ENCODE measurements around the gene EVI5. TPM values are rescaled to one million over a fixed set of nuclear protein-coding genes. Genes with fewer than 3 reads are reported as not detected.

Gene EVI5
- total and polyA plus RNA-seq, 8 donors, result 1.8 to 200 (median 52.0) TPM

- H3K4me3 ChIP-seq, result no peak overlapping the region
- intact Hi-C loops (cut with DNase I; ENCODE audit: low total_unique reads), result no loop called here
- no peaks in the 10 kb centered on the region for H3K9me3 ChIP-seq
- peaks cover 7 to 83% (median 70%) of the 10 kb centered on the region in 4 donors for H3K36me3 ChIP-seq
- WGBS, 5 donors, result 9 to 28% (median 20%) methylated on average over 1 of the region's 1 CpG
- no peak overlapping the region for H3K27ac ChIP-seq
- no peaks in the 10 kb centered on the region for H3K4me1 ChIP-seq
- DNase-seq, result no peak
- TF ChIP-seq POLR2A (IDR thresholded peaks at IDR 0.05) (no peak), EP300 (IDR thresholded peaks at IDR 0.05) (no peak), POLR2AphosphoS5 (IDR thresholded peaks at IDR 0.05) (no peak), CTCF (IDR thresholded peaks at IDR 0.05) (no peak)
- H3K27me3 ChIP-seq, result no peaks in the 10 kb centered on the region
Observed at GRCh38 chr1:92691925-92692324, 93.0 kb downstream of the EVI5 start.

DNA sequence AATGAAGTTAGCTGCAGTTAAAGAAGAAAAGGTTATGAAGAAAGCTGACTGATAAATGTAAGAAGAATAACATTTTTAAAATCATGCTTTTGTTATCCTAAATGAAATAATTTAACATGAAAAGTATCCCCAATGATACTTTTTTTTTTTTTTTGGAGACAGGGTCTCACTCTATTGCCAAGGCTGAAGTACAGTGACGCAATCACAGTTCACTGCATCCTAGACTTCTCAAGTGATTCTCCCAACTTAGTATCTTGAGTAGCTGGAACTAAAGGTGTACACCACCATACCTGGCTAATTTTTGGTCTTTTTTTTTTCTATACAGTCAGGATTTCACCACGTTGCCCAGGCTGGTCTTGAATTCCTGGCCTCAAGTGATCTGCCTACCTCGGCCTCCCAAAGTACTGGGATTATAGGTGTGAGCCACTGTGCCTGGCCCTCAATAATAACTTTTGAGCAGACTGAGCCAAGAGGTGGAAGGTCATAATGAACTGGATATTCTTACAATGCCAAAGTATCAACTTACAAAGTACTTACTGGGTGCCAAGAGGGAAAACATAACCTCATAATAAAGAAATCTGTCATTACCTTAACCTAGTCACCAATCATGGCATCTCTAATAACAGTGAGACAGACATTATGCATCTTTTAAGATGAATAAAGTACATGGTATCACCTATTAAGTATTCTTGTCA, 94.5 kb downstream of the EVI5 start:
- H3K4me3 ChIP-seq, result no peak overlapping the region
- H3K36me3 ChIP-seq, result peaks cover 7 to 83% (median 66%) of the 10 kb centered on the region in 4 donors
- no peak overlapping the region for H3K27ac ChIP-seq
- no peaks in the 10 kb centered on the region for H3K4me1 ChIP-seq
- no peak for DNase-seq
- no peaks in the 10 kb centered on the region for H3K9me3 ChIP-seq
- TF ChIP-seq CTCF (IDR thresholded peaks at IDR 0.05), result no peak
- TF ChIP-seq POLR2AphosphoS5 (IDR thresholded peaks at IDR 0.05), result no peak
- no peak for TF ChIP-seq POLR2A (IDR thresholded peaks at IDR 0.05)
- no peak for TF ChIP-seq EP300 (IDR thresholded peaks at IDR 0.05)
- 93 to 96% (median 94%) methylated on average over 3 of the region's 3 CpGs for WGBS, 5 donors
- no peaks in the 10 kb centered on the region for H3K27me3 ChIP-seq
- intact Hi-C loops (cut with DNase I; ENCODE audit: low total_unique reads), result no loop called here

DNA sequence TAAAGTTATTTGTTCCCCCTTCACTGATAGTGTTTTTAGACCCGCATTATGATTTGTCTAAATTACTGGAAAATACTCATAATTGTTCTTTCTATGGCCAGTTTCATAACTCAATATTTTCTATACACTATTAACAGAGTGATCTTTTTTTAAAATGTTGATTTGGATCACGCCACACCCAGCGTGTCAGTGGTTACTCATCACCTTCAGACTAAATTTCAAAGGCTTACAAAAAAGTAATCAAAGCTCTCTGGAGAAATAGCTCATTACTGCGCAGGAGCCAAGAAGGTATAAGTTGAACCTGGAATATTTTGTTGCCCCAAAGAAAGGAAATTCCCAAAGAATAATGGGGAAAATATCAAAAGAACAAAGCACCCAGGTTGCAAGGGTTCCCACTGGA, 104.9 kb downstream of the EVI5 start:
- H3K27ac ChIP-seq, result no peak overlapping the region
- no peak for DNase-seq
- H3K27me3 ChIP-seq, result no peaks in the 10 kb centered on the region
- H3K36me3 ChIP-seq, result peaks cover 0 to 63% (median 44%) of the 10 kb centered on the region in 4 donors
- TF ChIP-seq CTCF (IDR thresholded peaks at IDR 0.05) (no peak), POLR2AphosphoS5 (IDR thresholded peaks at IDR 0.05) (no peak), EP300 (IDR thresholded peaks at IDR 0.05) (no peak), POLR2A (IDR thresholded peaks at IDR 0.05) (no peak)
- 91 to 96% (median 95%) methylated on average over 4 of the region's 4 CpGs for WGBS, 5 donors
- intact Hi-C loops (cut with DNase I; ENCODE audit: low total_unique reads), result no loop called here
- H3K4me3 ChIP-seq, result no peak overlapping the region
- no peaks in the 10 kb centered on the region for H3K9me3 ChIP-seq
- H3K4me1 ChIP-seq, result no peaks in the 10 kb centered on the region

GRCh38 chr1:92663775-92664174, 121.1 kb downstream of the EVI5 start:
- no peak for DNase-seq
- no peak overlapping the region for H3K27ac ChIP-seq
- WGBS, 5 donors, result 87 to 98% (median 93%) methylated on average over 5 of the region's 5 CpGs
- no peaks in the 10 kb centered on the region for H3K4me1 ChIP-seq
- no peaks in the 10 kb centered on the region for H3K9me3 ChIP-seq
- H3K36me3 ChIP-seq, result peaks cover 0 to 63% (median 36%) of the 10 kb centered on the region in 4 donors
- no peak overlapping the region for H3K4me3 ChIP-seq
- no peak for TF ChIP-seq POLR2A (IDR thresholded peaks at IDR 0.05)
- TF ChIP-seq CTCF (IDR thresholded peaks at IDR 0.05), result no peak
- TF ChIP-seq POLR2AphosphoS5 (IDR thresholded peaks at IDR 0.05), result no peak
- TF ChIP-seq EP300 (IDR thresholded peaks at IDR 0.05), result no peak
- intact Hi-C loops (cut with DNase I; ENCODE audit: low total_unique reads), result no loop called here
- H3K27me3 ChIP-seq, result no peaks in the 10 kb centered on the region
